Activated T-cell treated with anti-CD3 and anti-CD28 coated beads, Interleukin-2, amount 50 U/mL, for 72 hours (primary cell): ENCODE results near the gene SMARCAL1. TPM values are rescaled to one million over a fixed set of nuclear protein-coding genes. Genes with fewer than 3 reads are reported as not detected.

Experiments
- ATAC-seq, 2 donors: fragments of 150-1000 bp; cut with Tn5 transposase; replicated peaks in 1 of 2; 2 replicates each; pipeline ENCODE4 v1.10.0; 2021; ENCODE audit warnings: moderate library complexity in 2 of 2, mild to moderate bottlenecking in 1 of 2
- DNase-seq, 2 donors: peaks; one replicate each; pipeline ENCODE4 v3.0.0; 2021 to 2022; ENCODE audit warnings: mixed read lengths in 1 of 2
- H3K27ac Mint-ChIP-seq: one replicate; pipeline ENCODE4 v1.8.0; 2022; ENCODE audit warnings: mild to moderate bottlenecking, moderate library complexity, mixed read lengths
- H3K27me3 Mint-ChIP-seq: one replicate; pipeline ENCODE4 v1.8.0; 2022; ENCODE audit warnings: low read depth, mixed read lengths
- H3K36me3 Mint-ChIP-seq, 2 donors: one replicate each; pipeline ENCODE4 v1.8.0; 2022; ENCODE audit warnings: mixed read lengths in 2 of 2, mild to moderate bottlenecking in 1 of 2; ENCODE audit not compliant: insufficient read depth in 2 of 2
- H3K4me1 Mint-ChIP-seq: one replicate; pipeline ENCODE4 v1.8.0; 2022; ENCODE audit warnings: low read depth, mixed read lengths
- H3K4me3 Mint-ChIP-seq, 2 donors: one replicate each; pipeline ENCODE4 v1.8.0; 2022; ENCODE audit warnings: mild to moderate bottlenecking in 2 of 2, mixed read lengths in 2 of 2, moderate library complexity in 2 of 2
- H3K9me3 Mint-ChIP-seq, 2 donors: one replicate each; pipeline ENCODE4 v1.8.0; 2022; ENCODE audit warnings: mixed read lengths in 2 of 2
- total RNA-seq, 2 donors: library from RNA; stranded (reverse); gene quantifications; one replicate each; pipeline ENCODE4 v1.2.3, GENCODE V29; 2022

The SMARCAL1 gene
- total RNA-seq, 2 donors from 2014 or later = 30.9 to 32.5 TPM

- no peaks in the 10 kb centered on the region for H3K27me3 Mint-ChIP-seq
- H3K36me3 Mint-ChIP-seq = peaks cover 20 to 31% of the 10 kb centered on the region in 2 donors
- no peak overlapping the region for H3K27ac Mint-ChIP-seq
- ATAC-seq (no peak), DNase-seq (no peak)
- H3K9me3 Mint-ChIP-seq = peaks cover 1 to 2% of the 10 kb centered on the region in 2 donors
- no peaks in the 10 kb centered on the region for H3K4me1 Mint-ChIP-seq
- no peak overlapping the region for H3K4me3 Mint-ChIP-seq
These were observed 35.0 kb downstream of the SMARCAL1 start for GRCh38 chr2:216447293-216447692.

DNA sequence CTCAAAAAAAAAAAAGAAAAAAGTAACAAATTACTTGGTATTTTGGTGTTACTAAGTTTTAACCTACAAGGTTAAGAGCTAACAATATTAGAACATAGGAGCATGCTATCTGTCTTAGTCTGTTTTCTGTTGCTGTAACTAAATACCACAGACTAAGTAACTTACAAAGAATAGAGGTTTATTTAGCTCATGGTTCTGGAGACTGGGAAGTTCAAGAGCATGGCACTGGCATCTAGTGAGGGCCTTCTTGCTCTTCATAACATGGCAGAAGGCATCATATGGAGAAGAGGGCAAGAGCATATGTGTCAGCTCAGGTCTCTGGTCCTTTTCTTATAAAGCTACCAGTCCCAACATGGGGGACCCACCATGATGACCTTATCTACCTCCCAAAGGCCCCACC lies 36.5 kb downstream of the SMARCAL1 start:
- Mint-ChIP-seq H3K4me3 (no peak overlapping the region), H3K4me1 (no peaks in the 10 kb centered on the region), H3K9me3 (peaks cover 1 to 2% of the 10 kb centered on the region in 2 donors), H3K27me3 (no peaks in the 10 kb centered on the region), H3K27ac (no peak overlapping the region), H3K36me3 (peaks cover 20 to 33% of the 10 kb centered on the region in 2 donors)
- no peak for ATAC-seq
- no peak for DNase-seq

GRCh38 chr2:216450346-216450745 lies 38.1 kb downstream of the SMARCAL1 start:
- ATAC-seq = no peak
- no peak for DNase-seq
- Mint-ChIP-seq H3K4me3 (no peak overlapping the region), H3K27me3 (no peaks in the 10 kb centered on the region), H3K27ac (no peak overlapping the region), H3K4me1 (no peaks in the 10 kb centered on the region), H3K36me3 (peaks cover 21 to 39% of the 10 kb centered on the region in 2 donors), H3K9me3 (peaks cover 1 to 2% of the 10 kb centered on the region in 2 donors)

GRCh38 chr2:216450784-216451183 lies 38.5 kb downstream of the SMARCAL1 start:
- DNase-seq (no peak), ATAC-seq (no peak)
- Mint-ChIP-seq H3K4me1 (no peaks in the 10 kb centered on the region), H3K36me3 (peaks cover 24 to 39% of the 10 kb centered on the region in 2 donors), H3K4me3 (no peak overlapping the region), H3K27me3 (no peaks in the 10 kb centered on the region), H3K9me3 (peaks cover 1 to 2% of the 10 kb centered on the region in 2 donors), H3K27ac (no peak overlapping the region)

GRCh38 chr2:216453955-216454614 lies 41.8 kb downstream of the SMARCAL1 start:
- Mint-ChIP-seq H3K9me3 (peaks cover 4 to 5% of the 10 kb centered on the region in 2 donors), H3K27me3 (no peaks in the 10 kb centered on the region), H3K36me3 (peaks cover 11 to 28% of the 10 kb centered on the region in 2 donors), H3K4me3 (no peak overlapping the region), H3K27ac (no peak overlapping the region), H3K4me1 (no peaks in the 10 kb centered on the region)
- DNase-seq = no peak
- ATAC-seq = no peak

- no peaks in the 10 kb centered on the region for H3K9me3 Mint-ChIP-seq
- ATAC-seq = no peak
- peaks cover 0 to 9% of the 10 kb centered on the region in 2 donors for H3K36me3 Mint-ChIP-seq
- no peak overlapping the region for H3K27ac Mint-ChIP-seq
- no peak for DNase-seq
- no peak overlapping the region for H3K4me3 Mint-ChIP-seq
- no peaks in the 10 kb centered on the region for H3K4me1 Mint-ChIP-seq
- no peaks in the 10 kb centered on the region for H3K27me3 Mint-ChIP-seq
These were observed 50.9 kb downstream of the SMARCAL1 start for GRCh38 chr2:216463148-216463547.

DNA sequence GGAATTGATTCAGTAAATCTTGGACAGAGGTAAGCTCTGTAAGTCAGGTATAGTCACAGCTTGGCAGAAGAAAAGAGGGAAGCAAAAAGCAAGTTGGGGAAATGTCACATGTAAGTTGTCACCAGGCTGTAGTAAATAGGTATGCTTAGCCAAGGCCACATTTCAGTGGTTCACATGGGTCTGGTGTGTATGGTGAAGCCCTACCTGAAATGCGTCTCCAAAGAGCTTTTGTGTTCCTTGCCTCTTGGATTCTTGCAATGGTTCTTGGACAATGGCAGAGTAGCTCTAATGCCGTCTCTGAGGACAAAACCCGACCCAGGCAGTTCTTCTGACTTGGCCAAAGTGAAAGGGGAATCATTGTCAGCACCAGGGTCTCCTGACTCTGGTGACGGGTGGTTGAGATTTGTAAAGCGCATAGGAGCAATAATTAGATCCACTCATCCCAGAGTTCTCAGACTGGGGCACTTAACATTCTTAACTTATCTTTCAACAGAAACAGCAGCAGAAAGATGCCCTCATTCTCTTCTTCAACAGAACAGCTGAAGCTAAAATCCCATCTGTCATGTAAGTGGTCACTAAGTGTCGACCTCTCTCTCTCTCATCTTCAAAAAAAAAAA lies 51.9 kb downstream of the SMARCAL1 start:
- Mint-ChIP-seq H3K4me1 (no peaks in the 10 kb centered on the region), H3K27me3 (no peaks in the 10 kb centered on the region), H3K27ac (peak overlapping the region; percentile 57), H3K4me3 (no peak overlapping the region), H3K36me3 (peaks cover 0 to 9% of the 10 kb centered on the region in 2 donors), H3K9me3 (no peaks in the 10 kb centered on the region)
- DNase-seq (no peak), ATAC-seq (no peak)

- H3K4me1 Mint-ChIP-seq = no peaks in the 10 kb centered on the region
- no peaks in the 10 kb centered on the region for H3K27me3 Mint-ChIP-seq
- H3K4me3 Mint-ChIP-seq = no peak overlapping the region
- H3K9me3 Mint-ChIP-seq = no peaks in the 10 kb centered on the region
- ATAC-seq = no peak
- DNase-seq = no peak
- no peak overlapping the region for H3K27ac Mint-ChIP-seq
- peaks cover 0 to 14% of the 10 kb centered on the region in 2 donors for H3K36me3 Mint-ChIP-seq
These were observed 53.4 kb downstream of the SMARCAL1 start for GRCh38 chr2:216465579-216466195.

GRCh38 chr2:216467845-216468244 lies 55.6 kb downstream of the SMARCAL1 start:
- H3K27me3 Mint-ChIP-seq = no peaks in the 10 kb centered on the region
- peaks cover 0 to 9% of the 10 kb centered on the region in 2 donors for H3K36me3 Mint-ChIP-seq
- ATAC-seq (no peak), DNase-seq (no peak)
- no peak overlapping the region for H3K4me3 Mint-ChIP-seq
- no peaks in the 10 kb centered on the region for H3K4me1 Mint-ChIP-seq
- H3K27ac Mint-ChIP-seq = no peak overlapping the region
- H3K9me3 Mint-ChIP-seq = no peaks in the 10 kb centered on the region

DNA sequence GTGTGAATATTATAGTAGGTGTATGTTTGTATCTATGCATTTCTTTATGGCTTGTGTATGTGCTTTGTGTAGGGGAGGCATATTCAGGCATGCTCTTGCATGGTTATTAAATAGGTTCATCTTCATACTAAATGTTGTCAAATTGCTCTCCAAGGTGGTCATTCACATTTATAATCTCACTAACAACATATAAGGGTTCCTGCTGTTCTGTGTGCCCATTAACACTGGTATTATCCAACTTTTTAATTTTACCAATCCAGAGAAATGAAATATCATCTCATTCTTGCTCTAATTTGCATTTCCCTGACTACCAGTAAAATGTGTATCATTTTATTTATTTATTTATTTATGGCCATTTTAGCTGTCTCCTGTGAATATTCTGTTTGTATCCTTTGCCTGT lies 57.4 kb downstream of the SMARCAL1 start:
- H3K27ac Mint-ChIP-seq = no peak overlapping the region
- H3K4me1 Mint-ChIP-seq = peaks cover 3% of the 10 kb centered on the region
- DNase-seq = no peak
- peaks cover 0 to 9% of the 10 kb centered on the region in 2 donors for H3K36me3 Mint-ChIP-seq
- no peak for ATAC-seq
- no peak overlapping the region for H3K4me3 Mint-ChIP-seq
- H3K27me3 Mint-ChIP-seq = no peaks in the 10 kb centered on the region
- H3K9me3 Mint-ChIP-seq = no peaks in the 10 kb centered on the region

- no peak for ATAC-seq
- H3K4me3 Mint-ChIP-seq = no peak overlapping the region
These were observed 60.9 kb downstream of the SMARCAL1 start for GRCh38 chr2:216473187-216473586.

DNA sequence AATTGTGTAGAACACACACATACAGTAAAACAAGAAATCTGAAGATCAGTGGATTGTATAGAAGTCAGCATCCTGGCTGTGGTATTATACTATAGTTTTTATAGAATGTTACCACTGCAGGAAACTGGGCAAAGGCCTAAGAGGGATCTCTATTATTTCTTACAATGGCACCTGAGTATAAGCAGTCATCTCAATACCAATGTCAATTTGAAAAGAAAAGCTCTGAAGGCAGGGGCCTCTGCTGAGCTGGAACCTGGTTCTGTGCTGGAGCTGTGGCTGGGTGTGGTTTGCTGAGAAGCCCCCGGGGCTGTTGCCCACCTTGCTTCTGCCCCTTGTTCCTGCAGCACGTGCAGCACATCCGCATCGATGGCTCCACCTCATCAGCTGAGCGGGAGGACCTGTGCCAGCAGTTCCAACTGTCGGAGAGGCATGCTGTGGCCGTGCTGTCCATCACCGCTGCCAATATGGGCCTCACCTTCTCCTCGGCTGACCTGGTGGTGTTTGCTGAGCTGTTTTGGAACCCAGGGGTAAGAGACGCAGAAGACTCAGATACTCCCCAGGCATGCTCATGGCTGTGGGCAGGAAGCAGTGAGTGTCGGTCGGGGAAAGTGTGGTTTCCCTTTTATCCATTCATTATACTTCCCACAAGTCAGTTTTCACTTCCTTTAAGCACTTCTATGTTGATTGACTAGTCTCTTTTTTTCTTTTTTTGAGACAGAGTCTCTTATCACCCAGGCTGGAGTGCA lies 62.8 kb downstream of the SMARCAL1 start:
- H3K27ac Mint-ChIP-seq = no peak overlapping the region
- peak; percentile 85 to 86 for ATAC-seq
- peaks cover 2 to 8% of the 10 kb centered on the region in 2 donors for H3K36me3 Mint-ChIP-seq
- no peaks in the 10 kb centered on the region for H3K27me3 Mint-ChIP-seq
- H3K4me3 Mint-ChIP-seq = peak overlapping the region; percentile 1 to 43
- peaks cover 33% of the 10 kb centered on the region for H3K4me1 Mint-ChIP-seq
- DNase-seq = peak; percentile 32 to 46
- no peaks in the 10 kb centered on the region for H3K9me3 Mint-ChIP-seq

More at GRCh38 chr2:216473187-216473586, 60.9 kb downstream of the SMARCAL1 start:
- Mint-ChIP-seq H3K4me1 (peaks cover 24% of the 10 kb centered on the region), H3K9me3 (no peaks in the 10 kb centered on the region), H3K36me3 (peaks cover 0 to 12% of the 10 kb centered on the region in 2 donors), H3K27me3 (no peaks in the 10 kb centered on the region), H3K27ac (no peak overlapping the region)
- DNase-seq = no peak

DNA sequence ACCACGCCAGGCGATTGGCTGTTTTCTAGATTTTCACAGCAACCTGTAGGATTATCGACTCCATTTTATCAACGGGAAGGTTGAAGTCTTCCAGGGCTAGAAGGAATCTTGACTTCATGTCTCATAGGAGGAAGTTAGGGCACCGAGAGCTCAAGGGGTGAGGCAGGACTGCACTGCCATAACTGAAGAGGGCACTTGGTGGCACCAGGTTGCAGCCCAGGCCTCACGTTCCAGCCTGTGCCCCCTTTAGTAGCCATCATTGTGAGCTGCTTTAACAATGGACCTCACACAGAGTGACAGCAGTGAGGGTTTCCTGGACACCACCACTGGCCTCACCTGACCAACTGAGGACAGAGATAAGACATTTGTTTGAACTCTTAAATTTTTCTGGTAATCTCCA lies 63.5 kb downstream of the SMARCAL1 start:
- DNase-seq (no peak), ATAC-seq (no peak)
- H3K36me3 Mint-ChIP-seq = peaks cover 2 to 13% of the 10 kb centered on the region in 2 donors
- no peak overlapping the region for H3K27ac Mint-ChIP-seq
- no peaks in the 10 kb centered on the region for H3K27me3 Mint-ChIP-seq
- peak overlapping the region in 1 of 2 donors; percentile 43 for H3K4me3 Mint-ChIP-seq
- H3K4me1 Mint-ChIP-seq = peaks cover 33% of the 10 kb centered on the region
- no peaks in the 10 kb centered on the region for H3K9me3 Mint-ChIP-seq
